Activated gamma-delta T cell treated with Interleukin-2 at 50 U/mL for 16 hours (primary cell): ENCODE data around the gene CAT.

Source experiments
- DNase-seq: peaks from one replicate; pipeline ENCODE4 v3.0.0-alpha.2; 2020

The CAT gene

DNA sequence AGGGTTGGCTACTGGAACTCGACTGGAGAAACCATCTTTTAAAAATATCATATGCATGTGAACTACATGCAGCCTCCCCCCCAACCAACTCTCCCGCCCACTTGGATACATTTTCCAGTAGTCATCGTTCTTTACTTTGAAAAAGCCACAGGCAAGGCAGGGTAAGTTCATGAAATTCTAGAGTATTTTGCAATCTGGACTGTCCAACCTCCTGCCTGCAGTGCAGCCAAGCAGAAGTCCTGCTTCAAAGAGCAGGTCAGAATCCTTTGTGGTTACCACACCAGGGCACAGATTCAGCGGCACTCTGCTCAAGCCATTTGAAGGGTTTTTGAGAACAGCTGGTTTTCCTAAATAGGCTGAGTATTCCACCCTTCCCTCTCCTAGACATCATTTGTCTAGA is 62.8 kb downstream of the CAT start:
- DNase-seq: no peak

DNA sequence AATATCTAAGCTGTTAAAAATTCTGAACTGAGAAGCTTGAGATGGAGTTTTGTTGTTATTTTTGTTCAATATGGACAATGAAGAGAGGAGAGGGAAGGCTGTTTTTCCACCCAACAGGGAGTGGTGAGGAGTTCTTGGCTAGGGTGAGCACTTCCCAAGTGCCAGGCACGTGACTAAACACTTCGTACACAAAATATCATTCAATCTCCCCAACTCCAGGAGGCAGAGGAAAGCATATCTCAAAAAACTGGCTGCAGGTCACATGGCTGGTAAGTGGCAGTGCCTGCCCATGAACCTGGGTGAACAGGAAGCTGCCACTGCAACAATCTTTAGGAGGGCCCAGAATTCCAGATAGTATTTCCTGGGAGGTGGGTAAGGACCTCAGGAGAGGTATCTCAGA is 63.2 kb downstream of the CAT start:
- no peak for DNase-seq

DNA sequence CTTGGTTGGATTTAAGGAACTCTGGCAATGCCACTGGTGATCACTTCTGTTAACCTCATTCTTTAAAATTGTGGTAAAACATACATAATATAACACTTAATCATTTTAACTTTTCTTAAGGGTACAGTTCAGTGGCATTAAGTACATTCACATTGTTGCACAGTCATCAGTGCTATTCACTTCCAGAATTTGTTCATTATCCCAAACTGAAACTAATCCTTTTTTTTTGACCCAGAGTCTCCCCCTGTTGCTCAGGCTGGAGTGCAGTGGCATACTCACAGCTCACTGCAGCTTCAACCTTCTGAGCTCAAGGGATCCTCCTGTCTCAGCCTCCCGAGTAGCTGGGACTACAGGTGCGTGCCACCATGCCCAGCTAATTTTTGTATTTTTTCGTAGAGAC is 64.2 kb downstream of the CAT start:
- DNase-seq: no peak

DNA sequence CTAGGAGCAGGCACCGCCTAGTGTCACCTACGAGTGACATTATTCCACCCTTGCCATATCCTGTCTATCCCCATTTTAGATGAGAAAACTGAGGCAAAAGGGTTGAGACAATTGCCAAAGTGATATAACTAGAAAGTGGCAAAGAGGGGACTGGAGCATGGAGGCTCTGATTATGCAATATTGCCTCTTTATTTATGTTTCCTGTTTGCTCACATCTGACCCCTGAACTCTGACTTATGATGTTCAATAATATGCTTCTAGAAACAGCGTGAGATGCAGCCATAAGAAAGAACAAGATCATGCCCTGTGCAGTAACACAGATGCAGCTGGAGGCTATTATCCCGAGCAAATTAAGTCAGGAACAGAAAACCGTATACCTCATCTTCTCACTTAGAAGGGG is 67.1 kb downstream of the CAT start:
- DNase-seq: no peak

DNA sequence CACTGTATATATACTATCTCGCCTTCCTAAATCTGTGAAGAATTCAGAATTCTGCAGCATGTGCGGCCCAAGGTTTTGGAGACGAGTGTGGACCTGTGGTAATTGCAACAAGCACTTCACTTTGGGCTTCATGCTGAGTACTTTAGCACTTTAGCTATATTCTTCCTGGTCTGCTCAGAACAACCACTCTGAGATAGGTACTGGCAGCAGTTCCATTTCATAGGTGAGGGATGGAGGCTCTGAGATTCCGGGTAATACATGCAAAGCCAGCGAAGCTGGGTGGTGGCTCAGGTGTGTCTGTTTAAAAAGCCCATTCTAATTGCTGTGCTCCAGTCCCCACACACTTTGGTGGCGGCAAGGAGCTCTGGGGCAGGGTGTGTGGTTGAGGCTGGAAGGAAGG is 68.4 kb downstream of the CAT start:
- no peak for DNase-seq

DNA sequence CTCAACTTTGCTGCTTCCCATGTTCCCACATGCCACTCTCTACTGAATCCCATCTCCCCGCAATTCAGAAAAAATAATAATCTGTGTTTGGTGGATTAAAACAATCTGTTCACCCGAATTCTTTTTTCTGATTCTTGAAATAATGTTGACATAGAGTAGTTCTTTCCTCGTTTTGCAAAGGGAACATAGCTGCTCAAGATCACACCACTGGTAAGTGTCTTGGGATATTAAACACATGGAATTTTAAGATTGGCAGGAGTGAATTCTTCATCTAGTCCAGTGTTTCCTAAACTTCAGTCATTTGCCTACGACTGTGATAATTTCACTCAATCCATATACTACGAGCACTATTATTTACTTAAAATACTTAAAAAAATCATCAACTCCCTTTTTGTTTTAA is 68.9 kb downstream of the CAT start:
- DNase-seq: no peak

DNA sequence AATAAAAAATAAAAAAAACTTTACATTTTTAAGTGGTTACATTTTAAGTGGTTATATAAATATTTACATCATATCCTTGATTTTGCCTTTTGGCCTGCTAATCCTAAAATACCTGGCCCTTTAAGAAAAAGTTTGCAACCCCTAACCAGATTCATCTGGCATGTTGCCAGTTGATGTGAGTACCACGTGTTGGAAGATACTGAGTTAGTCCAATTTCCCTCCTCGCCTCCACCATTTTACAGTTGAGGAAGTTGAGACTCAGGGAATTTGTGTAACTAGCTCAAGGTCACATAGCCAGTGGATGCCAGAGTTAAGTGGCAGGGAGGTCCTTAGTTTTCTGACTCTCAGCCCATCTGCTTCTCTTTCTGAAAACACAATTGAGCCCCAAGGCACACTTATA is 69.8 kb downstream of the CAT start:
- DNase-seq: no peak

DNA sequence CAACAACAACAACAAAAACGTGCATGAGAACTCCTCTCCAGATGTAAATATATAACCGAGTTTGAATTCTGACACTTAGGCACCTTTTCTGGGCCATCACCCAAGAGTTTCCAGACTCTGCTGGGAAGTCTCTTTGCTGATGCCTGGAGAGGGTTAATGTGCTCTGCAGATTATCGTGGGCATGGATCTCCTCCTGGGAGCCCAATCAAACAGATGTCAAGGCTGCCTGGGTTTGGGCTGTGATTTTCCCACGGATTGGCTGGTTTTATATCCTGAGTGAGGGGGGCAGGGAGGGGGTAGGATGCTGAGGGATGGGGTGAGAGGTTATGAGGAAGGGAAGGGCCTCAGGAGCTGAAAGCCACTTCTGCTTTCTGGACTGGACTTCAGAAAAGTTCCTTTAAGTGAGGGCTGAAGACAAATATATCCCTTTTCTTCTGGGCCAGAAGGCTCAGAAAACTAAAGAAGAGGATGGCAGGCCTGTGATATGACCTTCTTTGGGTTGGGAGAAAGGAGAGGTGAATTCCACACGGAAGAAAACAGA is 70.7 kb downstream of the CAT start:
- no peak for DNase-seq

DNA sequence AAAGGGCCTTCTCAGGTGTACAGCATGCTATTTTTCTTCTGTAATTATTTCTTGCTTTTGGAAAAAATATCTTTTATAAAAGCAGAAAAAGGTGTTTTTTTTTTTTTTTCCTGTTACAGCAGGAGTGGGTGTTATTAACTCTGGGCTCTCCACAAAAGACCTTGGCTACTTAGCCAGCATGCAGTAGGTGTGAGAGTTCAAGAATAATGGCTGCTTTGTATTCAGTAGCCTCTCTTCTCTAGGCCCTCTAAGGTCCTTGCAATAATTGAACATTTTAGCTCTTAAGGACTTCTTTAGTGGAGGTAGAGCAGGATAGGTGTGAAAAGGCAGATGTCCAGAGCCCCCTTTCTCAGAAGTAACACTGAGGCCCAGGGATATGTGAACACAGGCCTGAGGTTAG is 71.5 kb downstream of the CAT start:
- no peak for DNase-seq

DNA sequence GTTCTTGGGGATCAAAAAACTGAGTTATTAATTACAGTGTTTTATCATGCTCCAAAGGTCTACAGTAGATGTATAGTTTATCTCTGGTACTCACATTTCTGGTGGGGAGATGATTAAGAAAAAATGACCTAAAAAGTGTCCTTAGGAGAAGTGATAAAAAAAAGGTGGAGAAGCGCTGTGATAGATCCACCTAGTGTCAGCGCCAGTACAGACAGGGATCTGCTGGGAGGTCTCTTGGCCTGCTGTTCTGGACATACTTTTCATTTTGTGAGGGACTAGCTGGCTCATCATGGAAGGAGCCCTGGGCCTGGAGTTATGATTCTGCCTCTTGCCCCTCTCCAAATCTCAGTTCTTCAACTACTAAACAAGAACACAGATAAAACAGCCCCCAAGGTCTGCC is 71.9 kb downstream of the CAT start:
- DNase-seq: no peak

DNA sequence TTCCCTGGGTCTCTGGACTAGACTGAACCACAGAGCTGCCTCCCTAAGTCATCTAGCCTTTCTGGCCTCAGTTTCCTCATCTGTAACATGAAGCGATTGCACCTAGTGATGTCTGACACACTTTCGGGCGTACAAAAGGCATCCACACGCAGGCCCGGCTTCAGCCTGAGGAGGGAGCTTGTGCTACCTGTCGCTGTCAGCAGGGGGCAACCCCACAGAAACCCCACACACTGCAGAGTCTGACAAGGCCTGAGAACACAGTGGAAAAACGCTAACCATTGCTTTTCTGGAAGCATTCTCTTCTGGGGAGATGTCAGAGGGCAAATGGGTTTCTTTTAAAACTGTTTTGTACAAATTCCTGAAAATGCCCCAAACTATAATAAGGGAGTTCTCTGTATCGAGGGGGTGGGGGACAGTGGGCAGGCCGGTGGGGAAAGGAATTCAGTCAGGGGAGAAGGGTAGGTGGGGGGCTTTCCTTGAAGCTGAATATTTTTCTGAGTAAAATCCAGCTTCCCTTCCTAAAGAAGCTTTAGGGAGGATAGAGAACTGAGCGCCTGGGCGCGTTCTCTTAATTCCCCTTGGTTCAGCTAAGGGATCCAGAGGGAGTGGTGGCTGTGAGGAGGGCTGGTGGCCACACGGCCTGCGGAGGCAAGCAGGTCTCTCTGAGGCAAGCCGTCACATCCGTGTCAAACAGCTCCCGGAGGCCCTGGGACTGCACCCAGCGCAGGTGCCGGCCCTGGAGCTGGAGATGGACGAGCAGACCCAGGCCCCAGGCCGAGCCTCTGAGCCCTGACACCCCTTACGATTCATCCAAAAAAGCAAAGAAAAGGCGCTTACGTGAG is 74.3 kb downstream of the CAT start:
- peak; percentile 16 for DNase-seq

DNA sequence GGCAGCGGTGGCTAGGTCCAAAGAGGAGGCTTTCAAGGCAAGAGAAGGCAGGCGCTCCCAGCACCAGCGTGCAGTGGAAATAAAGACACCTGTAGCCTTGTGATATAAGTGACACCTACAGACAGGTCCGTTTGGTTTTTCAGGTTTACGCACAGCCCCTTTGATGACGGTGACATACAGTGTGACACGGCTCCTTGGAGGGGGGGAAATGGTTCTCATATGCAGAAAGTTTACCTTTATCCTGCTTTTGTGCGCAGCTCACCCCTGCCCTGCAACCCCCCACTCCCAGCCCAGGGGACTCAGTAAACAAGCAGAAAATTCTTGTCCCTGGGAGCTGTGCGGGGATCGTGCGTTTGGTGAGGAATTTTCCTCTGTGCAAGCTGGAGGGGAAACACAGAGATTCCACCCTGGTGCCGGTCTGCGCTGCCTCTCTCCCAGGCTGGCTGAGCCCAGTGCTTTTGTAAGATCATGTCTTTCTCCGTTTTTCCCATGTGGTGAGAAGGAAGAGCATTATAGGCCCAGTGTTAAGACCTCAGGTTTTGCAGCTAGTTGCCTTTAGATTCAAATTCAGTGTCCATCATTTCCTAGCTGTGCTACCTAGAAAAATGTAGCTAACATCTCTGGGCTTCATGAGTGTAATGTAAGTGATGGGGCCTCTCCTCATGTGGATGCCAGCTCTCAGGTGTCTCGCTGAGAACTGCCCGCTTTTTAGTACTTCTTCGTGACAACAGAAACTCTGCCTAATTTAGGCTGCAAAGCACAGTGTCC is 75.1 kb downstream of the CAT start, which contains the start of gene ELF5:
Gene ELF5 (minus strand): TSS at position 113 of the 768 bp plus-strand sequence. CDS start 8,045 bp downstream, outside the sequence.
- no peak for DNase-seq

DNA sequence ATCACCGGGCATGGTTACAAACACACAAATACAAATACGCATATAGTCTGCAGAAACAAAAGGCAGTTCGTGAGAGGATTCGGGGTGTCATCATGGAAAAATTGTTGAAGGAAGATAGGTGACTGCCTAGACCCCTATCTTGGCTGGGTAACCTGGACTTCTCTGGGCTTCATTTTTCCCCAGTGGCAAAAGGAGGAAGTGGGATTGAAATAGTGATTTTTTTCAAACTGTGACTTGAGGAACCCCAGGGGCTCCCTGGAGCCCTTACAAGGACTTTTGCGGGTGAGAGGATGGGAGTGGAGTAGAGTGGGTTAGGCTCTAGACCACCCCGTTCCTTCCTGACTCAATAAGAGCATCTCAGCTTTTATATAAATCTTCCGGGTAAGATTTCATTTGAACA is 75.9 kb downstream of the CAT start:
- DNase-seq: no peak

DNA sequence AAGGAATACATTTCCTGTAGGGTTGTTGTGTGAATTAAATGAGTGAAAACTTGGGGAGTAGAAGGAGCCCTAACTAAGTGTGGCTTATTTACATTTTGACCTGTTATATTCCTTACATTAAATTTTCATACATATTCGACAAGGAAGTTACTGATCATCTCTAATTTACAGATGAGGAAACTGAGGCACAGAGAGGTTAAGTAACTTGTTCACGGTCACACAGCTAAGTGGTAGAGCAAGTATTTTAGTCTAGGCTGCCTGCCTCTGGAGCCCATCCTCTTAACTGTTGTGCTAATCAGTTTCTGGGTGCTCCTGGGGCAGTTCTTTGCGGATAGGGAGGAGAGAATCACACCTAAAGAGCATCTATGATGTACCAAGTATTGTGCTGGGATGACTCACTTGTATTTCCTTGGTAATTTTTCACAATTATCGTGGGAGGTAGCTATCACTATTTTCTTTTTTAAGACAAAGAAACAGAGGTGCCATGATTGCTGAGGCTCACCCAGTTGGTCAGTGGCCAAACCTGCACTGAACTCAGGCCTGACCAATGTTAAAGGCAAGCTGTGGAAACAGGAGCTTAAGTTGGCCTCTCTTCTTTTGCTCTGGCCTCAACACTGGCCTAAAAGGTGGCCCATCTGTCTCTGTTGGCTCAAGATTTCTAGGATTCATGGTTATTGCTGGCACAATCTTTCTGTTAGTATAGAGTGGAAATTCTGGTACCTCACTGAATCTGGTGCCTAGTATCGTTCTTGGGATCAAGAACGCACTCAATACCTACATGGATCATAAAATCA is 77.7 kb downstream of the CAT start:
- no peak for DNase-seq

DNA sequence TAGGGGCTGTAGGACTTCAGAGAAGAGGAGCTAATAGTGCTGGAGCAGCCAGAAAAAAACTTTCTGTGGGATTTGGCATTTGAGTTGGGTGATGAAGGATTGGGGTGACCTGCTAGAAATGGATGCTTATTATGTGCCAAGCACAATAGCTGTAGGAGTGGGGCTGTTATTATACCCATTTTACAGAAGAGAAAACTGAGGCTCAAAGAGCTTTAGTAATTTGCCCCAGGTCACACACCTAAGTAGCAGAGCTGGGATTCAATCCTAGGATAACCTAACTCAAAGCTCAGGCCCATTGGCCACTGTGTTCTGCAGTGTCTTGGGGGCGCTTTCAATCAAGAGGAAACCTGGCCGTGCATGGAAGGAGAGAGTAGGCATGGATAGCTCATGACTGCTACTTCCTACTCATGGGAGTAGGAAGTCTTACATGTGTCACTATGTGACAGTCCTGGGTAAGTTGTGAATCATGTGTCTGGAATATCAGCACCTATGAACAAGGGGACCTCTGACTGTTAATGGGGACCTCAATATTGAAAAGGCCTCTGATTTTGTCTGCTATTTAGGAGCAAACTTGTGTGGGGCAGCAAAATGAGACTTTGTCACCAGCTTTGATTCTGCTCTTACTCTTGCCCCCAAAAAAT is 81.0 kb downstream of the CAT start:
- no peak for DNase-seq

DNA sequence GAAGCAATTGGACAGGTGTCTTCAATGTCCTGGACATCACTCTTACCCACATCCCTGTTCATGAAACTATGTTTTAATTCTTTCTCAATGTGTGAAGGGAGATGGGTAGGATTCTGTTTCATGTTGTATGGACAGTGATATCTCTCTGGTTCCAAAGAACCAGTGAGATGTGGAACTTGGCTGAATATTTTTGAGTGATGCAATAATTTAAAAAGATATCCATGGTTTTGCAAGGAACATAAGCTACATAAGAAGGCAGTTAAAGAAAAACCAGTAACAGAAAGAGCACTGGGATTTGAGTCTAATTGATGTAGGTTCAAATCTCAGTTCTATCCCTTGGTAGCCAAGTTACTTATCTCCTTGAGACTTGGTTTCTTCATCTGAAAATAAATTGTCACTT is 82.5 kb downstream of the CAT start:
- DNase-seq: no peak
